HG02588 (cell line): Measurements from ENCODE around the gene SELENON.

ENCODE experiments used
- ATAC-seq: cut with Tn5 transposase; IDR thresholded peaks from one replicate; pipeline ENCODE4 v1.9.1; 2021; ENCODE audit warnings: mild to moderate bottlenecking, moderate library complexity; ENCODE audit not compliant: unreplicated experiment

The SELENON gene

GRCh38 chr1:25808481-25809244, 8.7 kb downstream of the SELENON start:
- ATAC-seq: no peak

GRCh38 chr1:25809283-25809926, 9.4 kb downstream of the SELENON start:
- no peak for ATAC-seq

- ATAC-seq: no peak
Measured at GRCh38 chr1:25809929-25810328, 9.9 kb downstream of the SELENON start.

GRCh38 chr1:25810341-25811299, 10.6 kb downstream of the SELENON start:
- ATAC-seq: no peak

GRCh38 chr1:25811384-25812082, 11.5 kb downstream of the SELENON start:
- no peak for ATAC-seq

- no peak for ATAC-seq
Measured at GRCh38 chr1:25813071-25813733, 13.2 kb downstream of the SELENON start.

GRCh38 chr1:25813734-25814471, 13.9 kb downstream of the SELENON start:
- ATAC-seq: no peak

- no peak for ATAC-seq
Measured at GRCh38 chr1:25814549-25815087, 14.6 kb downstream of the SELENON start.

GRCh38 chr1:25815208-25816111, 15.5 kb downstream of the SELENON start:
- no peak for ATAC-seq

- no peak for ATAC-seq
Measured at GRCh38 chr1:25816112-25816718, 16.2 kb downstream of the SELENON start.

GRCh38 chr1:25817840-25818501, 18.0 kb downstream of the SELENON start:
- ATAC-seq: no peak

GRCh38 chr1:25818569-25818968, 18.6 kb downstream of the SELENON start:
- ATAC-seq: no peak

GRCh38 chr1:25819491-25820246, 19.7 kb downstream of the SELENON start, which contains the start of gene MTFR1L:
TSS of gene MTFR1L (plus strand) at chr1:25819954. CDS start at chr1:25823105, 3,151 bp downstream.
- ATAC-seq: peak; percentile 77

- ATAC-seq: peak; percentile 35
Measured at GRCh38 chr1:25820247-25821111, 20.5 kb downstream of the SELENON start.

- ATAC-seq: no peak
Measured at GRCh38 chr1:25821112-25821476, 21.1 kb downstream of the SELENON start.
